WTC11 (cell line): ENCODE results near the gene LAMC1. TPM values are rescaled to one million over a fixed set of nuclear protein-coding genes. Genes with fewer than 3 reads are reported as not detected.

Experiments used
- ATAC-seq: fragments of 200-7000 bp; cut with Tn5 transposase; 2 replicates; pipeline ENCODE4 v1.10.0; 2021; ENCODE audit warnings: mild to moderate bottlenecking, moderate library complexity
- CTCF ChIA-PET: fragments of 300-600 bp; sonication (Branson Sonifier 250); formaldehyde crosslinking; loops from one replicate; lab custom pipeline; 2021; ENCODE audit warnings: antibody characterized with exemption; lab: Charles Lee
- POLR2A ChIA-PET: fragments of 350-600 bp; sonication (Branson Sonifier 250); formaldehyde crosslinking; loops from one replicate; lab custom pipeline; 2021; ENCODE audit warnings: antibody characterized with exemption; lab: Charles Lee
- DNase-seq: peaks from one replicate; pipeline ENCODE4 v3.0.0; 2021; ENCODE audit warnings: low spot score
- H3K27ac Mint-ChIP-seq: 2 replicates; pipeline ENCODE4 v1.8.0; 2021; ENCODE audit warnings: mixed read lengths
- H3K27me3 Mint-ChIP-seq: 2 replicates; pipeline ENCODE4 v1.8.0; 2021; ENCODE audit warnings: low read depth, mild to moderate bottlenecking, moderate library complexity, mixed read lengths
- H3K36me3 Mint-ChIP-seq: 2 replicates; pipeline ENCODE4 v1.8.0; 2021; ENCODE audit warnings: mixed read lengths
- H3K4me1 Mint-ChIP-seq: 2 replicates; pipeline ENCODE4 v1.8.0; 2022; ENCODE audit warnings: mixed read lengths
- H3K4me3 Mint-ChIP-seq: 2 replicates; pipeline ENCODE4 v1.8.0; 2021; ENCODE audit warnings: mild to moderate bottlenecking, moderate library complexity, mixed read lengths
- H3K9me3 Mint-ChIP-seq: 2 replicates; pipeline ENCODE4 v1.8.0; 2021; ENCODE audit warnings: mixed read lengths
- ATF2 ChIP-seq: sonication (generic); formaldehyde crosslinking; IDR thresholded peaks from 2 replicates; pipeline ENCODE4 v1.8.1; 2022; ENCODE audit warnings: low read depth, missing genetic modification reagents, borderline replicate concordance
- ESRRA ChIP-seq: sonication (generic); formaldehyde crosslinking; IDR thresholded peaks from 2 replicates; pipeline ENCODE4 v1.8.1; 2022; ENCODE audit warnings: mild to moderate bottlenecking, missing genetic modification reagents, borderline replicate concordance
- GABPB1 ChIP-seq: sonication (generic); formaldehyde crosslinking; IDR thresholded peaks from 2 replicates; pipeline ENCODE4 v1.8.1; 2023; ENCODE audit warnings: mild to moderate bottlenecking, missing genetic modification reagents
- JAZF1 ChIP-seq: fragments of 250-450 bp; sonication (Bioruptor Pico); IDR thresholded peaks from 2 replicates; pipeline ENCODE4 v1.9.0; 2021; ENCODE audit warnings: moderate library complexity, mild to moderate bottlenecking, inconsistent platforms
- MLX ChIP-seq: sonication (generic); formaldehyde crosslinking; IDR thresholded peaks from 2 replicates; pipeline ENCODE4 v1.8.1; 2023; ENCODE audit warnings: mild to moderate bottlenecking, missing genetic modification reagents, moderate library complexity
- NFYB ChIP-seq: sonication (generic); formaldehyde crosslinking; conservative IDR thresholded peaks from 2 replicates; pipeline ENCODE4 v1.8.0; 2022; ENCODE audit warnings: low read depth, missing genetic modification reagents
- PRRX2 ChIP-seq: fragments of 250-450 bp; sonication (Bioruptor Pico); IDR thresholded peaks from 2 replicates; pipeline ENCODE4 v1.8.0; 2021; ENCODE audit warnings: mild to moderate bottlenecking
- ZNF512 ChIP-seq: sonication (generic); formaldehyde crosslinking; IDR thresholded peaks from 2 replicates; pipeline ENCODE4 v1.8.1; 2022; ENCODE audit warnings: missing genetic modification reagents, borderline replicate concordance
- total RNA-seq: library from RNA; stranded (reverse); gene quantifications from 3 replicates; pipeline ENCODE4 v1.2.3, GENCODE V29; 2021
- TF ChIP-seq, protein P1 (sequence below): fragments of 250-450 bp; sonication (Bioruptor Pico); IDR thresholded peaks from 2 replicates; pipeline ENCODE4 v1.9.0; 2021; ENCODE audit warnings: moderate library complexity, mild to moderate bottlenecking, inconsistent platforms, borderline replicate concordance
- TF ChIP-seq, protein P2 (sequence below): fragments of 250-450 bp; sonication (Bioruptor Pico); IDR thresholded peaks from 2 replicates; pipeline ENCODE4 v2.1.2; 2022; ENCODE audit warnings: mild to moderate bottlenecking, moderate library complexity
- TF ChIP-seq, protein P3 (sequence below): sonication (generic); formaldehyde crosslinking; IDR thresholded peaks from 2 replicates; pipeline ENCODE4 v1.8.1; 2023; ENCODE audit warnings: mild to moderate bottlenecking, moderate library complexity, missing genetic modification reagents
- TF ChIP-seq, protein P4 (sequence below): sonication (generic); formaldehyde crosslinking; IDR thresholded peaks from 2 replicates; pipeline ENCODE4 v1.8.1; 2023; ENCODE audit warnings: mild to moderate bottlenecking, missing genetic modification reagents, moderate library complexity

LAMC1 gene
- total RNA-seq, 1 experiment from 2014 or later = 162 TPM

GRCh38 chr1:183121609-183122008 lies 98.4 kb downstream of the LAMC1 start (continued):
- TF ChIP-seq ZNF512 = no peak
- TF ChIP-seq, all 79 proteins: peak for 0

DNA sequence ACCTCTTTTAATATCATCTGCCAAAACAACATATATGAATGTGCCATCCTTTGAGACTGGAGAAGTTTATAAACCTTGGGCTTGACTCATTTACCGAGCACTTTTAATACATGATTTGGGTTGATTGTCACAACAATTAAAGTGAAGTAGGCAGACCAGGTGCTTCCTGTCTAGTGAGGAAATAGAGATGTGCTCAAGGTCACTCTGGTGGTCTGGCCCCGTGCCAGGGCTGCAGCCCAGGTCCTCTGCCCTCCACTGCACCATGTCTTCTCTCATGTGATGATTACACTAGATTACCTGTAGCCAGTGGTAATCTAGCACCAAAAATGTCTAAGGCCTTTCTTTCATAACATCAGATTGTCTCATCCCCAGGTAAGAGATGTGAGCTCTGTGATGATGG lies 101.0 kb downstream of the LAMC1 start:
- TF ChIP-seq, protein P1, sequence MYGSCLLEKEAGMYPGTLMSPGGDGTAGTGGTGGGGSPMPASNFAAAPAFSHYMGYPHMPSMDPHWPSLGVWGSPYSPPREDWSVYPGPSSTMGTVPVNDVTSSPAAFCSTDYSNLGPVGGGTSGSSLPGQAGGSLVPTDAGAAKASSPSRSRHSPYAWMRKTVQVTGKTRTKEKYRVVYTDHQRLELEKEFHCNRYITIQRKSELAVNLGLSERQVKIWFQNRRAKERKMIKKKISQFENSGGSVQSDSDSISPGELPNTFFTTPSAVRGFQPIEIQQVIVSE (CRISPR knock-in tag) = no peak
- TF ChIP-seq ESRRA (CRISPR knock-in tag) = no peak
- TF ChIP-seq, all 79 proteins: peak for 0
- no peaks in the 10 kb centered on the region for H3K9me3 Mint-ChIP-seq
- no peaks in the 10 kb centered on the region for H3K27me3 Mint-ChIP-seq
- ChIA-PET POLR2A (no interaction called here), CTCF (no interaction called here)
- H3K36me3 Mint-ChIP-seq = peaks cover 71% of the 10 kb centered on the region
- no peak for ATAC-seq
- H3K27ac Mint-ChIP-seq = no peak overlapping the region
- peaks cover 4% of the 10 kb centered on the region for H3K4me1 Mint-ChIP-seq
- no peak overlapping the region for H3K4me3 Mint-ChIP-seq
- no peak for DNase-seq

- ATAC-seq (no peak), DNase-seq (no peak)
- no peak overlapping the region for H3K4me3 Mint-ChIP-seq
- peaks cover 4% of the 10 kb centered on the region for H3K4me1 Mint-ChIP-seq
- POLR2A ChIA-PET = no interaction called here
- no peaks in the 10 kb centered on the region for H3K9me3 Mint-ChIP-seq
- H3K27me3 Mint-ChIP-seq = no peaks in the 10 kb centered on the region
- CTCF ChIA-PET = no interaction called here
- H3K27ac Mint-ChIP-seq = no peak overlapping the region
- peaks cover 73% of the 10 kb centered on the region for H3K36me3 Mint-ChIP-seq
- no peak for TF ChIP-seq NFYB (CRISPR knock-in tag)
- no peak for TF ChIP-seq PRRX2 (CRISPR knock-in tag)
- TF ChIP-seq, protein P2, sequence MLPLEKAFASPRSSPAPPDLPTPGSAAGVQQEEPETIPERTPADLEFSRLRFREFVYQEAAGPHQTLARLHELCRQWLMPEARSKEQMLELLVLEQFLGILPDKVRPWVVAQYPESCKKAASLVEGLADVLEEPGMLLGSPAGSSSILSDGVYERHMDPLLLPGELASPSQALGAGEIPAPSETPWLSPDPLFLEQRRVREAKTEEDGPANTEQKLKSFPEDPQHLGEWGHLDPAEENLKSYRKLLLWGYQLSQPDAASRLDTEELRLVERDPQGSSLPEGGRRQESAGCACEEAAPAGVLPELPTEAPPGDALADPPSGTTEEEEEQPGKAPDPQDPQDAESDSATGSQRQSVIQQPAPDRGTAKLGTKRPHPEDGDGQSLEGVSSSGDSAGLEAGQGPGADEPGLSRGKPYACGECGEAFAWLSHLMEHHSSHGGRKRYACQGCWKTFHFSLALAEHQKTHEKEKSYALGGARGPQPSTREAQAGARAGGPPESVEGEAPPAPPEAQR (CRISPR knock-in tag) = no peak
- no peak for TF ChIP-seq MLX (CRISPR knock-in tag)
- TF ChIP-seq ZNF512 = no peak
- TF ChIP-seq ESRRA (CRISPR knock-in tag) = no peak
- no peak for TF ChIP-seq GABPB1 (CRISPR knock-in tag)
- TF ChIP-seq, protein P3, sequence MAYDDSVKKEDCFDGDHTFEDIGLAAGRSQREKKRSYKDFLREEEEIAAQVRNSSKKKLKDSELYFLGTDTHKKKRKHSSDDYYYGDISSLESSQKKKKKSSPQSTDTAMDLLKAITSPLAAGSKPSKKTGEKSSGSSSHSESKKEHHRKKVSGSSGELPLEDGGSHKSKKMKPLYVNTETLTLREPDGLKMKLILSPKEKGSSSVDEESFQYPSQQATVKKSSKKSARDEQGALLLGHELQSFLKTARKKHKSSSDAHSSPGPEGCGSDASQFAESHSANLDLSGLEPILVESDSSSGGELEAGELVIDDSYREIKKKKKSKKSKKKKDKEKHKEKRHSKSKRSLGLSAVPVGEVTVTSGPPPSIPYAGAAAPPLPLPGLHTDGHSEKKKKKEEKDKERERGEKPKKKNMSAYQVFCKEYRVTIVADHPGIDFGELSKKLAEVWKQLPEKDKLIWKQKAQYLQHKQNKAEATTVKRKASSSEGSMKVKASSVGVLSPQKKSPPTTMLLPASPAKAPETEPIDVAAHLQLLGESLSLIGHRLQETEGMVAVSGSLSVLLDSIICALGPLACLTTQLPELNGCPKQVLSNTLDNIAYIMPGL (CRISPR knock-in tag) = no peak
- TF ChIP-seq ATF2 = no peak
- TF ChIP-seq, protein P4, sequence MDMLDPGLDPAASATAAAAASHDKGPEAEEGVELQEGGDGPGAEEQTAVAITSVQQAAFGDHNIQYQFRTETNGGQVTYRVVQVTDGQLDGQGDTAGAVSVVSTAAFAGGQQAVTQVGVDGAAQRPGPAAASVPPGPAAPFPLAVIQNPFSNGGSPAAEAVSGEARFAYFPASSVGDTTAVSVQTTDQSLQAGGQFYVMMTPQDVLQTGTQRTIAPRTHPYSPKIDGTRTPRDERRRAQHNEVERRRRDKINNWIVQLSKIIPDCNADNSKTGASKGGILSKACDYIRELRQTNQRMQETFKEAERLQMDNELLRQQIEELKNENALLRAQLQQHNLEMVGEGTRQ = no peak
- TF ChIP-seq JAZF1 (CRISPR knock-in tag) = no peak
These were observed 102.2 kb downstream of the LAMC1 start for GRCh38 chr1:183125279-183125999.
